IMR-90 (cell line): ENCODE results near the gene SSBP2.

Source experiments
- CEBPB ChIP-seq: IDR thresholded peaks from 2 replicates; pipeline ENCODE4 v1.6.1; 2012; ENCODE audit warnings: low read depth, low read length, improper control_type of control experiment
- CHD1 ChIP-seq: IDR thresholded peaks from 2 replicates; pipeline ENCODE4 v1.6.1; 2012; ENCODE audit warnings: low read depth, low read length, improper control_type of control experiment
- CTCF ChIP-seq: conservative IDR thresholded peaks from 2 replicates; pipeline ENCODE4 v1.5.1; 2012; ENCODE audit warnings: mild to moderate bottlenecking, low read depth, low read length, improper control_type of control experiment
- MAFK ChIP-seq: IDR thresholded peaks from 2 replicates; pipeline ENCODE4 v1.6.1; 2012; ENCODE audit warnings: low read depth, low read length, improper control_type of control experiment
- MAZ ChIP-seq: IDR thresholded peaks from 2 replicates; pipeline ENCODE4 v1.6.1; 2012; ENCODE audit warnings: low read depth, mild to moderate bottlenecking, low read length, improper control_type of control experiment, moderate library complexity, borderline replicate concordance
- POLR2A ChIP-seq: IDR thresholded peaks from 2 replicates; pipeline ENCODE4 v1.6.1; 2012; ENCODE audit warnings: mild to moderate bottlenecking, low read depth, low read length
- RAD21 ChIP-seq: IDR thresholded peaks from 2 replicates; pipeline ENCODE4 v1.6.1; 2012; ENCODE audit warnings: low read length, improper control_type of control experiment
- RCOR1 ChIP-seq: IDR thresholded peaks from 2 replicates; pipeline ENCODE4 v1.6.1; 2012; ENCODE audit warnings: mild to moderate bottlenecking, low read length, improper control_type of control experiment; ENCODE audit not compliant: insufficient replicate concordance
- RFX5 ChIP-seq: IDR thresholded peaks from 2 replicates; pipeline ENCODE4 v1.8.0; 2012; ENCODE audit warnings: low read depth, mild to moderate bottlenecking, low read length, moderate library complexity
- SMC3 ChIP-seq: fragments of 150-350 bp; IDR thresholded peaks from 2 replicates; pipeline ENCODE4 v1.6.1; 2016; ENCODE audit warnings: low read depth, mild to moderate bottlenecking, antibody characterized with exemption, low read length, moderate library complexity
- TF ChIP-seq, protein P1 (sequence below): fragments of 150-350 bp; IDR thresholded peaks from 2 replicates; pipeline ENCODE4 v1.6.1; 2016; ENCODE audit warnings: low read depth, mild to moderate bottlenecking, low read length, moderate library complexity, borderline replicate concordance
- TF ChIP-seq, protein P2 (sequence below): fragments of 150-350 bp; IDR thresholded peaks from 2 replicates; pipeline ENCODE4 v1.6.1; 2017; ENCODE audit warnings: mild to moderate bottlenecking, antibody characterized with exemption, low read length, low read depth

GRCh38 chr5:81605299-81605698, 145.6 kb downstream of the SSBP2 start:
- TF ChIP-seq CTCF (no peak), POLR2A (no peak), CEBPB (no peak), RAD21 (no peak), RFX5 (no peak), MAFK (no peak), CHD1 (no peak), RCOR1 (no peak), SMC3 (no peak), MAZ (no peak)
- TF ChIP-seq, protein P1, sequence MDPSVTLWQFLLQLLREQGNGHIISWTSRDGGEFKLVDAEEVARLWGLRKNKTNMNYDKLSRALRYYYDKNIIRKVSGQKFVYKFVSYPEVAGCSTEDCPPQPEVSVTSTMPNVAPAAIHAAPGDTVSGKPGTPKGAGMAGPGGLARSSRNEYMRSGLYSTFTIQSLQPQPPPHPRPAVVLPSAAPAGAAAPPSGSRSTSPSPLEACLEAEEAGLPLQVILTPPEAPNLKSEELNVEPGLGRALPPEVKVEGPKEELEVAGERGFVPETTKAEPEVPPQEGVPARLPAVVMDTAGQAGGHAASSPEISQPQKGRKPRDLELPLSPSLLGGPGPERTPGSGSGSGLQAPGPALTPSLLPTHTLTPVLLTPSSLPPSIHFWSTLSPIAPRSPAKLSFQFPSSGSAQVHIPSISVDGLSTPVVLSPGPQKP = no peak
- TF ChIP-seq, protein P2, sequence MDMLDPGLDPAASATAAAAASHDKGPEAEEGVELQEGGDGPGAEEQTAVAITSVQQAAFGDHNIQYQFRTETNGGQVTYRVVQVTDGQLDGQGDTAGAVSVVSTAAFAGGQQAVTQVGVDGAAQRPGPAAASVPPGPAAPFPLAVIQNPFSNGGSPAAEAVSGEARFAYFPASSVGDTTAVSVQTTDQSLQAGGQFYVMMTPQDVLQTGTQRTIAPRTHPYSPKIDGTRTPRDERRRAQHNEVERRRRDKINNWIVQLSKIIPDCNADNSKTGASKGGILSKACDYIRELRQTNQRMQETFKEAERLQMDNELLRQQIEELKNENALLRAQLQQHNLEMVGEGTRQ = no peak
